ENCODE data around the gene SMC2.
A peak's percentile ranks its signal among the peaks of the same experiment; 100 is the strongest.

DNA sequence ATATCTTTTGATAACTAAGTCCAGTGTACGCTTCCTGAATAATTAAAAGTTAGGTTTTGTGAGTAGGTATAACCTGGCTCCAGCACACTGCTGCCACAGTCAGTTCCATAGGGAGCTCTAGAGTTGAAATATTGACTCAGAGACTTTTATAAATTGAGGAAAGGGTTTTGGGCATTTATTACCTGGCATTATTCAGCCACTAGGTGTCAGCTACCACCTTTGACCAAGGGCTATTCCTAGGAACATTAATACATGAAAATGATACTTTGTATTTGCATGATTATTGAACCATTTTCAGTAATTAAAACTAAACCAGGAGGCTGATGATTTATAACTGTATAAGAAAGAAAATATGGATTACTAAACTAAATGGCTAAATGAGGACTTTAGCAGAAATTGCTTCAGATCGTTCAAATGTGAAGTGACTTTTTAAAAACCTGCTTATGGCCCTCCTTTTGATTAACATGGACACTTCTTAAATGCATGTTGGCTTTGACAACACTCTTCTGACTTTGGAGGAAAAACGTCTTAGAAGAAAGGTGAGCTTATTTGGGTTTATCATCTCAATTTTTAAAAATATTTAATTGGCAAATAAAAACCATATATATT is 83.0 kb downstream of the SMC2 start:
- TF ChIP-seq, protein P1, sequence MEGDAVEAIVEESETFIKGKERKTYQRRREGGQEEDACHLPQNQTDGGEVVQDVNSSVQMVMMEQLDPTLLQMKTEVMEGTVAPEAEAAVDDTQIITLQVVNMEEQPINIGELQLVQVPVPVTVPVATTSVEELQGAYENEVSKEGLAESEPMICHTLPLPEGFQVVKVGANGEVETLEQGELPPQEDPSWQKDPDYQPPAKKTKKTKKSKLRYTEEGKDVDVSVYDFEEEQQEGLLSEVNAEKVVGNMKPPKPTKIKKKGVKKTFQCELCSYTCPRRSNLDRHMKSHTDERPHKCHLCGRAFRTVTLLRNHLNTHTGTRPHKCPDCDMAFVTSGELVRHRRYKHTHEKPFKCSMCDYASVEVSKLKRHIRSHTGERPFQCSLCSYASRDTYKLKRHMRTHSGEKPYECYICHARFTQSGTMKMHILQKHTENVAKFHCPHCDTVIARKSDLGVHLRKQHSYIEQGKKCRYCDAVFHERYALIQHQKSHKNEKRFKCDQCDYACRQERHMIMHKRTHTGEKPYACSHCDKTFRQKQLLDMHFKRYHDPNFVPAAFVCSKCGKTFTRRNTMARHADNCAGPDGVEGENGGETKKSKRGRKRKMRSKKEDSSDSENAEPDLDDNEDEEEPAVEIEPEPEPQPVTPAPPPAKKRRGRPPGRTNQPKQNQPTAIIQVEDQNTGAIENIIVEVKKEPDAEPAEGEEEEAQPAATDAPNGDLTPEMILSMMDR (conservative IDR thresholded peaks at IDR 0.05; ENCODE audit: low read length): peak; percentile 76
- TF ChIP-seq EZH2phosphoT487 (IDR thresholded peaks at IDR 0.05; ENCODE audit: borderline replicate concordance): no peak
